ENCODE data around the gene GUCA1A. TPM values are rescaled to one million over a fixed set of nuclear protein-coding genes. Genes with fewer than 3 reads are reported as not detected.
"Not testable (repeated sequence)": the region's sequence is repeated elsewhere in the genome, so short reads cannot be mapped to it uniquely, and the experiment has no call there.

GUCA1A gene
- total RNA-seq, 1 donor from 2014 or later = not detected

DNA sequence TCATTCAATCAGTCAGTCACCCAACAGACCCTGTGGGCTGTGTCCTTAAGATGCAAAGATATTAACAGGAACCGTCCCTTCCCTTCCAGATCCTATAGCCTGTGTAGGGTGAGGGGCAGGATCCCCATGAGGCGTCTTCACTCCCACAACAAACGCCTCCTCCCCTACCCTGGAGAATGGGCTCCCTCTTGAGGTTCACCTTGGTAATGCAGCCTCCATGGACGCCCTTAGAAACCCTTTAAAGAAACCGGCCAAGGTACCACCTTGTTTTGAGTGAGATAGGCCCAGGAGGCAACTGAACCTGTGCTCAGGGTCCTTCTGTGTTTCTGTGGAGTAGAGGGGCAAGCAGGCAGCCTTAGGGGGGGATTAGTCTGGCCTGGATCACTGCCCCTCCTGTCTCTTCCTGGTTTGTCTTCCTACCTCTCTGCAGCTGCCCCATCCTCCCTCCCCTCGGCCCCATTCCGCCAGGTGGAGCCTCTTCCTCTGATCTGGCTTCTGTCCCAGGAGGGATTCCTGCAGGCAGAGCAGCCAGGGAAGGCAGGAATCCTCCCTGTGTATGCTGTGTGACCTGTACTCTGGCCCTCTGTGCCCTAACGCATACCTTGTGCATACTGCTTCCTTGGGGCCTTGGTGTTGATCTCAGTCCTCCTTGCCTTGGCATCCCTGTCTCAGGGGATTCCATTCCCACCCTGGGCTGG is 6.6 kb upstream of the GUCA1A start:
- DNase-seq (peak; percentile 50), ATAC-seq (ENCODE audit: poor library complexity) (peak; percentile 90)
- intact Hi-C loops (cut with DNase I) = loop anchor here (10.0 kb wide), 1 partner anchor 392 kb away; the partner anchor contains the start of gene FRS3

DNA sequence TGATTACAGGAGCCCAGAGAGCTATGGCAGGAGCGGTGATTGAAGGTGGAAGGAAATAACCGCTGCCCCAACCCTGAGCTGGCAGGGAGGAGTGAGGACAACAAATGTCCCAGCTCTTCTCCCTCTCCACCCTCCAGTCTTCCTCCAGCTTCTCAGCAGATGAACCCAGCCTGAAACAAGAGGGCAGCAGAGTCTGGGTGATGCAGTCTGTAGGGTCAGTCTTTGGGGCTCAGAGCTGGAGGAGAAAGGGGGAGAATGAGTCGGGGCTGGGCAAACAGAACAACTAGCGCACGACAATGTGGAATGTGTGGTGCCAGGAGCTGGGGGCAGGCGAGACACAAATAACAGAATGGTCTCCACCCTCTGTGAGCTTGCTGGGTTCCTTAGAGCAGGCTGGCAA is 4.5 kb upstream of the GUCA1A start:
- ATAC-seq (ENCODE audit: poor library complexity) (no peak), DNase-seq (no peak)
- intact Hi-C loops (cut with DNase I) = loop anchor here (10.0 kb wide), 1 partner anchor 394 kb away; the partner anchor contains the start of gene FRS3

DNA sequence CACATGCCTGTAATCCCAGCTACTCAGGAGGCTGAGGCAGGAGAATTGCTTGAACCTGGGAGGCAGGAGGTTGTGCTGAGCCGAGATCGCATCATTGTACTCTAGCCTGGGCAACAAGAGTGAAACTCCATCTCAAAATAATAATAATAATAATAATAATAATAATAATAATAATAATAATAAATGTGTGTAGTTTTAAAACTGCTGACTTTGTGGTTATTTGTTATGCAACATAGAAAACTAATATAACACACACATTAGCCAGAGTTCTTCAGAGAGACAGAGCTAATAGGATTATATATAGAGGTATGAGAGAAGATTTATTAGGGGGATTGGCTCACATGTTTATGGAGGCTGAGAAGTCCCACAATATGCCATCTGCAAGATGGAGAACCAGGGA is 3.4 kb upstream of the GUCA1A start:
- intact Hi-C loops (cut with DNase I) = loop anchor here (10.0 kb wide), 1 partner anchor 395 kb away; the partner anchor contains the start of gene FRS3
- DNase-seq; ATAC-seq (ENCODE audit: poor library complexity): not testable (repeated sequence)

DNA sequence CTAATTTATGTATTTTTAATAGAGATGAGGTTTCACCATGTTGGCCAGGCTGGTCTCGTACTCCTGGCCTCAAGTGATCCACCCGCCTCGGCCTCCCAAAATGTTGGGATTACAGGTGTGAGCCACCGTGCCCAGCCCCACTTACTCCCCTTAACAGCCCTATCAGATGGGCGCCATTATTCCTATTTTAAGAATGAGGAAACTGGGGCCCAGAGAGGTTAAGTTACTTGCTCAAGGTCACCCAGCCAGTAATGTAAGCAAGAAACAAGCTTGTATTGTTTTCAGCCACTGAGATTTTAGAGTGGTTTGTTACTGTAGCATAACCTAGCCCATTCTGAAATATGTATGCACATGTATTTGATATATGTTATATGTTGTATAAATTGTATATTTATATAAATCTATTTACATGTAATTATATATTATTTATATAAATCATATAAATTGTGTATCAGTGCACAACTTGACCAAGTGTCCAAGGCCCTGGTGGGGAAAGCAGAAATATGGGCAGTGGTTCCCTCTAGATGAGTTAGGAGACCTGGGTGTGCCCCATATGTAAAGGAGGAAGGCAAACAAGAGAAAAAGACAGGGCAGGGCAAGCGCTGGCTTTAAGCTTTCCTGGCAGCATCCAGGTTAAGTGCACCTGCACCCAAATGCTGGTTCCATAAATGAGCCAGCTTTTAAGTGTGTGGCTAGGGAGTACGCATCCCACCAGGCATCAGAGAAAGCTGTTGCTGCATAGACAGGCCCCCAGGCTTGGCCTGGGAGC is 1.2 kb upstream of the GUCA1A start:
- intact Hi-C loops (cut with DNase I) = no loop called here
- ATAC-seq (ENCODE audit: poor library complexity) (no peak), DNase-seq (no peak)

DNA sequence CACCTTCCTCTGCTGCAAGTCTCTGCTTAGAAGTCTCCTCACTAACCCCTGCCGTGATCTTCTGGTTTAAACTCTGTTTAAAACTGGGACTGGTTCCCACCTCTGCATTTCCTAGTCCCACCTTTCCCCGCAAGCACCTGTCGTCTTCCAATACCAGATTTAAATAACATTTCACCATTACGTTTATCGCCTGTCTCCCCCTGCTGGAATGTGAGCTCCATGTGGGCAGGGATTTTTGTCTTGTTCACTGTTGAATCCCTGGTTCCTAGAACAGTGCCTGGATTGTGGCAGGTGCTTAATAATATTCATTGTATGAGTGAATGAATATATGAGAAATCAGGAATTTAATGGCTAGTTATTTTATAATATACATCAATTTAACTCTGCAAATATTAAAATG is 2.7 kb downstream of the GUCA1A start:
- DNase-seq (no peak), ATAC-seq (ENCODE audit: poor library complexity) (no peak)
- intact Hi-C loops (cut with DNase I) = no loop called here

DNA sequence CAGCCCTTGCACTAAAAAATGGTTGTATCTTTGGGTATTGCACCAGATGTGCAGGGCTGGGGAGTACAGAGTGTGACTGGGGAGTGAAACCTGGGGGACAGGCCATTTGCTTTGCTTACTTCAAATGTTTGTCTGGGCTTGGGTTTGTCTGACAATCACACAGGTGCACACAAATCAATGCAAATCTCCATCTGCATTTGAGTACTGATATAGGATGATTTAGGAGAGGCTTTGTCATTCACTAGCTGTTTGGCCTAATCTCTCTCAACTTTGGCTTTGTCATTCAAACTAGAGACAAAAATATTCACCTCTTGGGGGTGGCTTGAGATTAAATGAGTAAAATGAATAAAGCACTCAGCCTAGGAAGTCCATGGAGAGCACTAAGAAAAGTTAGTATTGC is 3.8 kb downstream of the GUCA1A start:
- intact Hi-C loops (cut with DNase I) = no loop called here
- DNase-seq = no peak
- ATAC-seq (ENCODE audit: poor library complexity) = no peak

DNA sequence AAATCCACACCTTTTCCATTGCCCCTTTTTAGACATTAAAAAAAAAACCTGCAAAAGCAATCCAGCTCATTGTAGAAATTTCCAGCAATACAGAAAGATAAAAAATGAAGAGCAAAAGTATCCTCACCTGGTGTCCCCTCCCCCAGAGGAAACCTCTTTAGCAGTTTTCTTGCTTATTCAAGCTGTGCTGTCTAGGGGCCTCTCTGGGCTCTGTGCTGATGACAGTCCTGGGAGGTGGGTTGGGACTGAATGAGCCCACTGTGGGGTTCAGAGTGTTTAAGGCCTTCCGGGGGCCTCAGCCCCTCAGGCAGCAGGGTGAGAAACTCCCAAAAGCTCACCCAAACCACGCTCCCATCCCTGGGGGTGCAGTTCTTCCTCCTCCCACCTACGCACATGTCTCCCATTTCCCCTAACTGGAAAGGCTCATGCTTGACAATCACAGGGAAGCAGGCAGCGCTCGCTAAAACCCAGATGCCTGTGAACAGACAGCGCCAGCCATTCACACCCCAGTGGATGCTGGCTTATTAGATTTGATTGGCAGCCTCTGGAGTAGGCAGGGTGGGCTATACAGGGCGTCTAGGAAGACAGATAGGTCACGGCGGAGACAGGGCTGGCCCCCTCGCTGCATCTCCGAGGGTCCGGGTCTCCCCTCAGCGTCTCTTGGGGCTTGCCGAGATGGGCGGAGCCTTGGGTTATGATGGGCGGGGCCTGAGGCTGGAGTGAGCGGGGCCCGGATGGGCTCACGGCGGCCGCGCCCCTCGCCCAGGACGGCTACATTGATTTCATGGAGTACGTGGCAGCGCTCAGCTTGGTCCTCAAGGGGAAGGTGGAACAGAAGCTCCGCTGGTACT is 4.6 kb downstream of the GUCA1A start:
- DNase-seq (no peak), ATAC-seq (ENCODE audit: poor library complexity) (no peak)
- intact Hi-C loops (cut with DNase I) = no loop called here

DNA sequence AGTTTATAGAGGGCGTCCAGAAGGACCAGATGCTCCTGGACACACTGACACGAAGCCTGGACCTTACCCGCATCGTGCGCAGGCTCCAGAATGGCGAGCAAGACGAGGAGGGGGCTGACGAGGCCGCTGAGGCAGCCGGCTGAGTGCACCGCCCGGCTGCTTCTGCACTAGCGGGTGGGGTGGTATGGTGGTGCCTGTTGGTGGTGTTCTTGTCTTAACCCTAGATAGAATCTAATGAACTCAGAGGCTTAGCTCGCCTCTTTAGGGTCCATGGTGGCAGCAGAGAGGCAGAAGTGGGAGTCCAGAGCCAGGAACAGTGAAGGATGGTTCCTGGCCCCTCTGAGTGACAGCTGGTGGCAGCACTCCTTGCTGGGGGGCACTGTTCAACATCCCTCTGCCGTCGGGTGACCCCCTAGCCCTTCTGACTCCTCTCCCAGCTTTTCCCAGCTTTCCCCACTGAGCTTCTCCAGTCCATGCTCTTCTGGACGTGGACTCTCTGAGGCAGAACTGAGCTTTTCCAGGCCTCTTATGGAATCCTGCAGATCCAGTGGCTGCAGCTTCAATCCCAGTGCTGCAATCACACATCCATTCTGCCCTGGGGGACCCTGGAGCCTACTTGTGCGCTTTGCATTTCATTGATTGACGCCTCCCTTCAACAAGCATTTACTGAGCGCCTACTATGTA is 6.2 kb downstream of the GUCA1A start:
- ATAC-seq (ENCODE audit: poor library complexity) (no peak), DNase-seq (no peak)
- intact Hi-C loops (cut with DNase I) = no loop called here

DNA sequence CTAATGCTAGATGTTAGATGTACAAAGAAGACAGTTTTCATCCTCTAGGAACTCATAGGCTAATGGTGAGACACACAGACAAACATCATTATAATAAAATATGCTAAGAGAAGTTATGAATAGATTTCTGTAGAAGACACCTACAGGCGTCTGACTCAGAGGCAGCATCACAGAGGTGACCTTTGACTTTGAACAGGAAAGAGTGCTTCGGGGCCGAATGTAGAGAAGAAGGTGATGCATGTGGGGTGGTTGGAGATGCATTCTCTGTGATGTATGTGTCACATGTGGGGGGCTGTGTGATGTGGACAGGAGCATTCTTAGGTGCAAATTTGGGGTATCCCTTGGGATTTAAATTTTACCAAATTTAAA is 6.8 kb downstream of the GUCA1A start:
- DNase-seq (no peak), ATAC-seq (ENCODE audit: poor library complexity) (no peak)
- intact Hi-C loops (cut with DNase I) = no loop called here

DNA sequence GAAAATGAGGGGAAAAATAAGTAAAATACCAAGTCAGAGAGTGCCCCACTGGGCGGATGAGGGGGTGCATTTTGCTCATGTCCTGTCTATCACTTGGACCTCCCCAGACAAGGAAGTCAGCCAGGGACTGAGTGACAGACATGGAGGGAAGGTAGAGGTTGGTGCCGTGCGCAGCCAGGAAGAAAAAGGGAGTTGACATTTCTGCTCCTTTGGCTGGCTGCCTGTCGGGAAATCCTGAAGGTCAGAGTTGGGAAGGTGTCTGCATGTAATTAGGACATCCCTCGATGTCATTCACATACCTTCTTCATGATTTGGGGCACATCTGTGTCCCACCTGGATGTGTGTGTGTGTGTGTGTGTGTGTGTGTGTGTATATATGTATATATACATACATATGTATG is 8.9 kb downstream of the GUCA1A start:
- DNase-seq (no peak), ATAC-seq (ENCODE audit: poor library complexity) (no peak)
- intact Hi-C loops (cut with DNase I) = no loop called here

DNA sequence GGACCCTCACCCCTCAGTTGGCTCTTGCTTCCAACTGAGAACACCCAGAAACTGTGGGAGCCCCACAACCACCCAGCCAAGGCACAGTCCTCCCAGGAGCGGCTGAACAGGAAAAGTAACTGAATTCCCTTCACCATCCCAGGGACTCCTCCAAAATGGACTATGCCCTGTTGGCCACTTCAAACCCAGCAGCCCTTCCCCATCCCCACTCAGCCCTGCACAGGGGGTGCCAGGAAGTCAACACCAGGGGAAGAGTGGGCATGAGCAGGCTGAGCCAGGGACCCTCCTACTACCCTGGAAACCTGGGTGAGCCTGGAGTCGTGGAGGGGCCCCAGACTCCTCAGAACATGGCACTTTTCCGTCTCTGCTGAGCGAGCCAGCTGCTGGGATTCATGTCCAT is 11.3 kb downstream of the GUCA1A start:
- ATAC-seq (ENCODE audit: poor library complexity) = no peak
- DNase-seq = no peak
- intact Hi-C loops (cut with DNase I) = no loop called here

DNA sequence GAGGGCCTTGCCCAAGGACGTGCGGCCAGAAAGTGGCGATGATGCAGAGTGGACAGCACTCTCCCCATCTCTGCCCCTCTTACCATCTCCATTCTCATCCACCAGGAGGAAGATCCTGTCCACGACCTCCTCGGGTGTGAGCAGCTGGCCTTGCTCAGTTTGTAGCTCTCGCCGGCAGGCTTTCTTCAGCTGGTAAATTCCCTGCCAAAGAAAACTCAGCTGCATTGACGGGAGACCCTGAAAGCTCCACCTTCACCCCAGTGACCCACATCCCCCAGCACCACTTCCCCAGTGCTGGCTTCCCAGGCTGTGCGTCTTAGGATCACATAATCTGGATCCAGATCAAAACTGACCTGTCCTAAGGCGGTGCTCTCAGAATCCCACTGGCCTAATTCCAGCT is 12.4 kb downstream of the GUCA1A start:
- ATAC-seq (ENCODE audit: poor library complexity) (no peak), DNase-seq (no peak)
- intact Hi-C loops (cut with DNase I) = no loop called here

DNA sequence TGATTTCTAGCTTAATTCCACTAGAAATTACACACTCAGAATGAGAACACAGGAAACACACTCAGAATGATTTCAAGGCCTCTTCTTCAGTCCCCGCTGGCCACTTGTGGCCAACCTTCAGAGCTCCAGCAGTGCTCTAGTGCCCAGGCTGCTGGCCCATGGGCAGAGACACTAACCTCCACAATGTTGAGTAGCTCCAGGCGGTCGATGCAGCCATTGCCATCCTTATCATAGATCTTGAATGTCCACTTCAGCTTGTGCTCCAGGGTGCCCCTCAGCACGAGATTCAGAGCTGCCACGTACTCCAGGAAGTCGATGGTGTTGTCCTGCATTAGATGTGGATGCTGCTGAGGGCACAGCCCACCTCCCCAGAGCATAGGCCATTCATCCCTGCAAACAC is 15.2 kb downstream of the GUCA1A start:
- ATAC-seq (ENCODE audit: poor library complexity) = no peak
- no peak for DNase-seq
- intact Hi-C loops (cut with DNase I) = no loop called here

DNA sequence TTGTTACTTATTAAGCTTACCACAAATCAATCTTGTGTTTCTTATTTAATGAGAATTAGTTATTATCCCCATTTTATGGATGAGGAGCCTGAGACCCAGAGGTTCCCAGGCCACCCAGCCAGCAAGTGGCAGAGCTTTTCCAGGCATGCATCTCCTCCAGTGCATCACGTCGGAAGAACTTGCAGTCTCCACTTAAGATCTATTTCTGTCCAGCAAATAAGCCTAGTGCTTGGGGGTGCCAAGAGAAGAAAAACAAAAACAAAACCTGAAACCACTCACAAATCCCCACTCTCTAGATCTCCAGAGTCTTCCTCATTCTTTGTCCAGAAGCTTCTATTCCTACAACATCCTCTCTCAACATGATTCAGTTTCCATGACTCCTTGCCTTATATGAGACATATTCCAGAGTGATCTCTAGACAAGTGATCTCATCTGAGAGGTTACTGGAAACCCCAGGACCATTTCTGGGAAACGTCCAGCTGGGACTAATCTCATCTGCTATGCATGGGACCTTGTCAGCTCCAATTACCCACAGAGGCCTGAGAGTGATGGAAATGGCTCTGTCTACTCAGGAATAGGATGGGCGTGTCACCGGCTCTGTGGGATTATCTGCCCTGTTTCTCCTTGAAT is 17.5 kb downstream of the GUCA1A start:
- no peak for DNase-seq
- ATAC-seq (ENCODE audit: poor library complexity) = no peak
- intact Hi-C loops (cut with DNase I) = no loop called here

DNA sequence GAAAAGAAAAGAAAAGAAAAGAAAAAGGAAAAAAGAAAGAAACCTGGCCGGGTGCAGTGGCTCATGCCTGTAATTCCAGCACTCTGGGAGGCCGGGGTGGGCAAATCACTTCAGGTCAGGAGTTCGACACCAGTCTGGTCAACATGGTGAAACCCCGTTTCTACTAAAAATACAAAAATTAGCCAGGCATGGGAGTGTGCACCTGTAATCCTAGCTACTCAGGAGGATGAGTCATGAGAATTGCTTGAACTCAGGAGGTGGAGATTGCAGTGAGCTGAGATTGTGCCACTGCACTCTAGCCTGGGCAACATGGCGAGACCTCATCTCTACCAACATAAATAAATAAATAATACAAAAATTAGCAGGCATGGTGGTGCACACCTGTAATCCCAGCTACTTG is 19.2 kb downstream of the GUCA1A start:
- DNase-seq; intact Hi-C loops (cut with DNase I): not testable (repeated sequence)

DNA sequence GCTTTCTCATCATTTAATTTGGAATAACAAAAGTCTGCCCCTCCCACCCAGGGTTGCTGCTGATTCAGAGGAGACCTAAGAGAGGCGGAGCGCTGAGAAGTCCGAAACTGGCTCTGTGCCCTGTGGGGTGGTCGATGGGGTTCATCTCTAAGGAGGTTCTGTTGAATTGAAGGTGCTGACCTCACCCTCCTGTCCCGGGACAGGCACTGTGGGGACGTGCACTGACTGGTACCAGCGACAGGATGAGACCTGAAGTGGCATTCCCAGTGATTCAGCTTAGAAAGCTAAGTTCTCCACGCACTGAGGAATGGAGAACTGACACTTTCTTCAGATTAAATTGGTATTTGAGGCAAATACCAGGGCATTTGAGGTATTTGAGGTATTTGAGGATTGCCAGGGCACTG is 20.3 kb downstream of the GUCA1A start:
- intact Hi-C loops (cut with DNase I) = no loop called here
- no peak for DNase-seq
- no peak for ATAC-seq (ENCODE audit: poor library complexity)

More for the DNA sequence above, 19.2 kb downstream of the GUCA1A start:
- not testable (repeated sequence) for ATAC-seq (ENCODE audit: poor library complexity)

DNA sequence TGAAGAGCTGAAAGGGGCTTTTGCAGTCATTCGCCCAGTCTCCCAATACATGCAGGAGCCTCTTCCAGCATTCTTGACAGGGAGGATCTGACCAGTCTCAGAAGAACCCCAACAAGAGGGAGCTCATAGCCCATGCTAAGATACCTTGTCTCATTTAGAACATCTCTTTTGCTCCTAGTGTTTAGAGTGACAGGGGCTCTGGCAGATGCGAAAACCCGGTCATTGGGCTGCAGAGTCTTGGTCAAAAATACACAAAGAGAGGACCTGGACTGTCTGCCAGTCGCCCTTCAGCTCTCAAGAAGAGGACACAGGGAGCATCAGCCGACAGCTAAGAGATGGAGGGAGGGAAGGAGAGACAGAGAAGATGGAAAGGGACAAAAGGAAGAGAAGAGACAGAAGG is 20.9 kb downstream of the GUCA1A start:
- DNase-seq (no peak), ATAC-seq (ENCODE audit: poor library complexity) (no peak)
- intact Hi-C loops (cut with DNase I) = no loop called here

DNA sequence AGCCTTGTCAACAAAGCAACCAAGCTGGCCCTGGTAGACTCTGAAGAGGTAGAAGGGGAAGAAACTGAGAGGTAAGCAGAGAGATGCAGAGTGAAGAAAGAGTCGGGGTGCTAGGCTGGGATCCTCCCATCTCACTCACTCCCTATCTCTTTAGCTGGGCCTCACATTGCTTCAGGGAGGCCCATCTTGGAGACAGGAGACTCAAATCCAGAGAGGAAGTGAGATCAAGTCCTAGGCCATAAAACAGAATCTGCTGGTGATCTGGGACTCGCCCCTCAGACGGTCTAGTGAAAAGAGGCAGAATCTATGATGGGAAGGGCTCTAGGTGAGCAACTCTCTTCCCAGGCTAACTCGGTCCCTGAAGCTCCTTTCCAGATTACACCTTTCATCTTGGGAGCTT is 22.3 kb downstream of the GUCA1A start:
- intact Hi-C loops (cut with DNase I) = no loop called here
- ATAC-seq (ENCODE audit: poor library complexity) = no peak
- DNase-seq = no peak

Measured in Right ventricle myocardium superior (tissue), 1 donor.